Measurements from ENCODE around the gene KRTAP10-7.

GRCh38 chr21:44650265-44650972, 50.0 kb downstream of the KRTAP10-7 start:
- TF ChIP-seq CTCF (conservative IDR thresholded peaks at IDR 0.05; ENCODE audit: low read depth in 2 of 2) (no peak), EZH2 (IDR thresholded peaks at IDR 0.05; ENCODE audit: low read depth, unreplicated experiment) (no peak), POLR2AphosphoS5 (IDR thresholded peaks at IDR 0.05; ENCODE audit: low read depth) (no peak), REST (IDR thresholded peaks at IDR 0.05; ENCODE audit: unreplicated experiment) (no peak), ZNF114 (CRISPR knock-in tag; IDR thresholded peaks at IDR 0.05) (no peak), EZH2phosphoT487 (IDR thresholded peaks at IDR 0.05; ENCODE audit: unreplicated experiment) (no peak), JUNB (IDR thresholded peaks at IDR 0.05; ENCODE audit: unreplicated experiment) (no peak), CREB1 (CRISPR knock-in tag; IDR thresholded peaks at IDR 0.05; ENCODE audit: low read depth) (no peak), STAT1 (IDR thresholded peaks at IDR 0.05; ENCODE audit: unreplicated experiment) (no peak), ZNF331 (CRISPR knock-in tag; IDR thresholded peaks at IDR 0.05; ENCODE audit: low read depth) (no peak)
- TF ChIP-seq, protein P1, sequence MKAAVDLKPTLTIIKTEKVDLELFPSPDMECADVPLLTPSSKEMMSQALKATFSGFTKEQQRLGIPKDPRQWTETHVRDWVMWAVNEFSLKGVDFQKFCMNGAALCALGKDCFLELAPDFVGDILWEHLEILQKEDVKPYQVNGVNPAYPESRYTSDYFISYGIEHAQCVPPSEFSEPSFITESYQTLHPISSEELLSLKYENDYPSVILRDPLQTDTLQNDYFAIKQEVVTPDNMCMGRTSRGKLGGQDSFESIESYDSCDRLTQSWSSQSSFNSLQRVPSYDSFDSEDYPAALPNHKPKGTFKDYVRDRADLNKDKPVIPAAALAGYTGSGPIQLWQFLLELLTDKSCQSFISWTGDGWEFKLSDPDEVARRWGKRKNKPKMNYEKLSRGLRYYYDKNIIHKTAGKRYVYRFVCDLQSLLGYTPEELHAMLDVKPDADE (IDR thresholded peaks at IDR 0.05) = no peak
- TF ChIP-seq, protein P2, sequence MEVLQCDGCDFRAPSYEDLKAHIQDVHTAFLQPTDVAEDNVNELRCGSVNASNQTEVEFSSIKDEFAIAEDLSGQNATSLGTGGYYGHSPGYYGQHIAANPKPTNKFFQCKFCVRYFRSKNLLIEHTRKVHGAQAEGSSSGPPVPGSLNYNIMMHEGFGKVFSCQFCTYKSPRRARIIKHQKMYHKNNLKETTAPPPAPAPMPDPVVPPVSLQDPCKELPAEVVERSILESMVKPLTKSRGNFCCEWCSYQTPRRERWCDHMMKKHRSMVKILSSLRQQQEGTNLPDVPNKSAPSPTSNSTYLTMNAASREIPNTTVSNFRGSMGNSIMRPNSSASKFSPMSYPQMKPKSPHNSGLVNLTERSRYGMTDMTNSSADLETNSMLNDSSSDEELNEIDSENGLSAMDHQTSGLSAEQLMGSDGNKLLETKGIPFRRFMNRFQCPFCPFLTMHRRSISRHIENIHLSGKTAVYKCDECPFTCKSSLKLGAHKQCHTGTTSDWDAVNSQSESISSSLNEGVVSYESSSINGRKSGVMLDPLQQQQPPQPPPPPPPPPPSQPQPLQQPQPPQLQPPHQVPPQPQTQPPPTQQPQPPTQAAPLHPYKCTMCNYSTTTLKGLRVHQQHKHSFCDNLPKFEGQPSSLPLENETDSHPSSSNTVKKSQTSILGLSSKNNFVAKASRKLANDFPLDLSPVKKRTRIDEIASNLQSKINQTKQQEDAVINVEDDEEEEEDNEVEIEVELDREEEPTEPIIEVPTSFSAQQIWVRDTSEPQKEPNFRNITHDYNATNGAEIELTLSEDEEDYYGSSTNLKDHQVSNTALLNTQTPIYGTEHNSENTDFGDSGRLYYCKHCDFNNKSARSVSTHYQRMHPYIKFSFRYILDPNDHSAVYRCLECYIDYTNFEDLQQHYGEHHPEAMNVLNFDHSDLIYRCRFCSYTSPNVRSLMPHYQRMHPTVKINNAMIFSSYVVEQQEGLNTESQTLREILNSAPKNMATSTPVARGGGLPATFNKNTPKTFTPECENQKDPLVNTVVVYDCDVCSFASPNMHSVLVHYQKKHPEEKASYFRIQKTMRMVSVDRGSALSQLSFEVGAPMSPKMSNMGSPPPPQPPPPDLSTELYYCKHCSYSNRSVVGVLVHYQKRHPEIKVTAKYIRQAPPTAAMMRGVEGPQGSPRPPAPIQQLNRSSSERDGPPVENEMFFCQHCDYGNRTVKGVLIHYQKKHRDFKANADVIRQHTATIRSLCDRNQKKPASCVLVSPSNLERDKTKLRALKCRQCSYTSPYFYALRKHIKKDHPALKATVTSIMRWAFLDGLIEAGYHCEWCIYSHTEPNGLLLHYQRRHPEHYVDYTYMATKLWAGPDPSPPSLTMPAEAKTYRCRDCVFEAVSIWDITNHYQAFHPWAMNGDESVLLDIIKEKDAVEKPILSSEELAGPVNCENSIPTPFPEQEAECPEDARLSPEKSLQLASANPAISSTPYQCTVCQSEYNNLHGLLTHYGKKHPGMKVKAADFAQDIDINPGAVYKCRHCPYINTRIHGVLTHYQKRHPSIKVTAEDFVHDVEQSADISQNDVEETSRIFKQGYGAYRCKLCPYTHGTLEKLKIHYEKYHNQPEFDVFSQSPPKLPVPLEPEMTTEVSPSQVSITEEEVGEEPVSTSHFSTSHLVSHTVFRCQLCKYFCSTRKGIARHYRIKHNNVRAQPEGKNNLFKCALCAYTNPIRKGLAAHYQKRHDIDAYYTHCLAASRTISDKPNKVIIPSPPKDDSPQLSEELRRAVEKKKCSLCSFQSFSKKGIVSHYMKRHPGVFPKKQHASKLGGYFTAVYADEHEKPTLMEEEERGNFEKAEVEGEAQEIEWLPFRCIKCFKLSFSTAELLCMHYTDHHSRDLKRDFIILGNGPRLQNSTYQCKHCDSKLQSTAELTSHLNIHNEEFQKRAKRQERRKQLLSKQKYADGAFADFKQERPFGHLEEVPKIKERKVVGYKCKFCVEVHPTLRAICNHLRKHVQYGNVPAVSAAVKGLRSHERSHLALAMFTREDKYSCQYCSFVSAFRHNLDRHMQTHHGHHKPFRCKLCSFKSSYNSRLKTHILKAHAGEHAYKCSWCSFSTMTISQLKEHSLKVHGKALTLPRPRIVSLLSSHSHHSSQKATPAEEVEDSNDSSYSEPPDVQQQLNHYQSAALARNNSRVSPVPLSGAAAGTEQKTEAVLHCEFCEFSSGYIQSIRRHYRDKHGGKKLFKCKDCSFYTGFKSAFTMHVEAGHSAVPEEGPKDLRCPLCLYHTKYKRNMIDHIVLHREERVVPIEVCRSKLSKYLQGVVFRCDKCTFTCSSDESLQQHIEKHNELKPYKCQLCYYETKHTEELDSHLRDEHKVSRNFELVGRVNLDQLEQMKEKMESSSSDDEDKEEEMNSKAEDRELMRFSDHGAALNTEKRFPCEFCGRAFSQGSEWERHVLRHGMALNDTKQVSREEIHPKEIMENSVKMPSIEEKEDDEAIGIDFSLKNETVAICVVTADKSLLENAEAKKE (CRISPR knock-in tag; IDR thresholded peaks at IDR 0.05) = no peak
